ENCODE data around the gene VGLL1.

GRCh38 chrX:136493011-136493410 is 39.0 kb upstream of the VGLL1 start:
- no peak for TF ChIP-seq YY1 (IDR thresholded peaks at IDR 0.05; ENCODE audit: extremely low read depth, insufficient replicate concordance, low read depth, low read length)
- TF ChIP-seq POLR2A (IDR thresholded peaks at IDR 0.05; ENCODE audit: borderline replicate concordance, extremely low read depth, insufficient read depth, insufficient read length), result no peak
